AG10803 (cell line): ENCODE measurements around the gene REXO1.

ENCODE experiments used
- DNase-seq: peaks from one replicate; pipeline ENCODE4 v3.0.0; 2010; ENCODE audit warnings: low read depth
- H3K4me3 ChIP-seq: 2 replicates; pipeline ENCODE4 v1.5.1; 2011; ENCODE audit warnings: mild to moderate bottlenecking, low read length, control low read depth
- CTCF ChIP-seq: conservative IDR thresholded peaks from 2 replicates; pipeline ENCODE4 v1.5.1; 2011; ENCODE audit warnings: mild to moderate bottlenecking, low read length, control low read depth, inconsistent platforms

REXO1 gene

GRCh38 chr19:1815605-1816529, 32.4 kb downstream of the REXO1 start:
- DNase-seq: no peak
- H3K4me3 ChIP-seq: no peak overlapping the region
- no peak for TF ChIP-seq CTCF

GRCh38 chr19:1814833-1815604, 33.3 kb downstream of the REXO1 start:
- DNase-seq: no peak

GRCh38 chr19:1814391-1814790, 33.9 kb downstream of the REXO1 start:
- no peak for DNase-seq
- no peak for TF ChIP-seq CTCF

More at GRCh38 chr19:1814833-1815604, 33.3 kb downstream of the REXO1 start:
- no peak overlapping the region for H3K4me3 ChIP-seq
- TF ChIP-seq CTCF: no peak

DNA sequence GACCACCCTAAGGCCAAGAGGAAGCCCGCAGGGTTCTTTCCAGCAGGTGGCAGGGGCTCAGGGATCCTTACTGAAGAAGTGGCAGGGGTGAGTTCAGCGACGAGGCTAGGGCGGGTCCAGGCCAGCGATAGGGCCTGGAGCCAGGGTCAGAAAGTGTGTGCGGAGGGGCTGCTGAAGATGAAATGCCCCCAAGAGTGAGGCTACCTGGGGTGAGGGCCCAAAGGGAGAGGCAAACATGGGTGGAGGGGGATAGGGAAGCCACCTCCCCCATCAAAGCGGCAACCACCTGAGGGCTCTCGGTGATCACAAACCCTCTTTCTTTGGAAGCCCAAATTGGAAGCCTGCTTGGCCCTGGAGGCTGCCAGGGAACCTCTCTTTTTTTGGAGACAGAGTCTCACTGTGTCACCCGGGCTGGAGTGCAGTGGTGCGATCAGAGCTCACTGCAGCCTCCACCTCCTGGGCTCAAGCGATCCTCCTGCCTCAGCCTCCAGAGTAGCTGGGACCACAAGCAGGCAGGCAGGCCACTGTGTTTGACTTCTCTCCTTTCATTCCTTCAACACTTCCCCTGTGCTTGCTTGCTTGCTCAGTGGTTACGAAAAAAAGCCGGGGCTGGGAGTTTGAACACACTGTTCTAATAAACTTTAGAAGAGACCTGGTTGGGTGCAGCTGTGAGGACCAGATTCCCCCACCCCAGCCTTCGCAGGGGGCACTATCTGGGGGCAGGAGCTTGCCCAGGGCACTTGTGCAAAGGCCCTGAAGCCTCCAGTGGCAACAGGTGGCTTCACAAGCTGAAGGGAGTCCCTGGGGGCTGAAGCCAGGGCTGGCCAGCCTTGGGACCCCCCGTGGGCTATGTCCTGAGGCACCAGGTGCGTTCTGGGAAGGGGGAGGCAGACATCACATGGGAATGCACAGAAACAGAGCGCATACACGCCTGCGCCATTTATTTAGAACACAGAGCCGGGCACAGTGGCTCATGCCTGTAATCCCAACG, 34.8 kb downstream of the REXO1 start:
- no peak for DNase-seq
- no peak for TF ChIP-seq CTCF
- peak overlapping the region; percentile 72 for H3K4me3 ChIP-seq

More at GRCh38 chr19:1814391-1814790, 33.9 kb downstream of the REXO1 start:
- H3K4me3 ChIP-seq: no peak overlapping the region

GRCh38 chr19:1812426-1813191, 35.7 kb downstream of the REXO1 start:
- peak; percentile 58 for TF ChIP-seq CTCF
- peak overlapping the region; percentile 72 for H3K4me3 ChIP-seq
- peak; percentile 89 for DNase-seq

DNA sequence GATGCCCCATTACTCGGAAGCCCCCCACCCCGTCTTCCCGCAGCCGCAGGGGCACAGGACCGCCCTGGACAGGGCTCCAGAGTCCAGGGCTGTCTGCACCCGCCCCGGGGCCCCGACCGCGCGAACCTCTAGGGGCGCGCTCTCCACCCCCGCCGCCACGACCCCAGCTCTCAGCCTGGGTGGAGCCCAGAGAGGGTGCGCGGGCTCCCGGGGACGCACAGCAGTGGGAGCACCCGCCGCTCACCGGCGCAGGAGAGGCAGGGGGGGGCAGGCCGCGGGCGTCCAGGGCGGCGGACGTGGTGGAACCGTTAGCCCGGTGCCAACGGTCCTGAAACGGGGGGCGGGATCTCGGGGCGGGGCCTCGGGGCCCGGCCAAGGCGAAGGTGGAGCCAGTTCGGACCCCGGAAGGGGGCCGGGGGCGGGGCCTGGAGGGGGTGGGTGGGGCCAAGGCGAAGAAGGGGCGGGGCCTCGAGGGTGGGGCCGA, 36.3 kb downstream of the REXO1 start, which contains the start of gene ATP8B3:
ATP8B3 (minus strand) TSS at position 335 of the 484 bp plus-strand sequence. CDS start 540 bp downstream, outside the sequence.
- peak within 1 kb of the TSS; percentile 72 for H3K4me3 ChIP-seq
- no peak for DNase-seq
- TF ChIP-seq CTCF: no peak; the same call in 1 of the 2 replicates
